GM23248 (cell line): ENCODE data around the gene SFRP5. TPM values are rescaled to one million over a fixed set of nuclear protein-coding genes. Genes with fewer than 3 reads are reported as not detected.

Experiments used
- DNase-seq: peaks from one replicate; pipeline ENCODE4 v3.0.0-alpha.2; 2015
- H2AFZ ChIP-seq: fragments of 200-600 bp; sonication (generic); 2 replicates; pipeline ENCODE4 v1.6.1; 2016; ENCODE audit warnings: antibody characterized with exemption
- H3F3A ChIP-seq: fragments of 200-600 bp; sonication (generic); 2 replicates; pipeline ENCODE4 v1.6.1; 2016; ENCODE audit warnings: mild to moderate bottlenecking, antibody characterized with exemption, mixed run types; ENCODE audit not compliant: insufficient read depth
- H3K27ac ChIP-seq: fragments of 200-600 bp; sonication (generic); 2 replicates; pipeline ENCODE4 v1.5.1; 2016; ENCODE audit warnings: mild to moderate bottlenecking
- H3K27me3 ChIP-seq: fragments of 200-600 bp; sonication (generic); replicated peaks from 2 replicates; pipeline ENCODE4 v1.6.1; 2016; ENCODE audit warnings: mild to moderate bottlenecking; ENCODE audit not compliant: insufficient read depth
- H3K36me3 ChIP-seq: fragments of 200-600 bp; sonication (generic); 2 replicates; pipeline ENCODE4 v1.6.1; 2016; ENCODE audit warnings: low read depth, mild to moderate bottlenecking
- H3K4me1 ChIP-seq: fragments of 200-600 bp; sonication (generic); 2 replicates; pipeline ENCODE4 v1.6.1; 2016; ENCODE audit warnings: mild to moderate bottlenecking; ENCODE audit not compliant: insufficient read depth
- H3K4me2 ChIP-seq: fragments of 200-600 bp; sonication (generic); one replicate; pipeline ENCODE4 v1.6.1; 2016; ENCODE audit warnings: mild to moderate bottlenecking; ENCODE audit not compliant: unreplicated experiment
- H3K4me3 ChIP-seq: fragments of 200-600 bp; sonication (generic); 2 replicates; pipeline ENCODE4 v1.5.1; 2016; ENCODE audit warnings: mild to moderate bottlenecking
- H3K79me2 ChIP-seq: fragments of 200-600 bp; sonication (generic); 2 replicates; pipeline ENCODE4 v1.6.1; 2016; ENCODE audit warnings: mild to moderate bottlenecking; ENCODE audit not compliant: insufficient read depth
- H3K9ac ChIP-seq: fragments of 200-600 bp; sonication (generic); 2 replicates; pipeline ENCODE4 v1.6.1; 2016; ENCODE audit warnings: mild to moderate bottlenecking
- H3K9me2 ChIP-seq: fragments of 200-600 bp; sonication (generic); 2 replicates; pipeline ENCODE4 v1.6.1; 2016; ENCODE audit warnings: mixed run types, mild to moderate bottlenecking, moderate library complexity; ENCODE audit not compliant: insufficient read depth
- H3K9me3 ChIP-seq: fragments of 200-600 bp; sonication (generic); one replicate; pipeline ENCODE4 v1.6.1; 2017; ENCODE audit warnings: low read depth
- H4K20me1 ChIP-seq: fragments of 200-600 bp; sonication (generic); 2 replicates; pipeline ENCODE4 v1.6.0; 2016; ENCODE audit not compliant: insufficient read depth
- EZH2 ChIP-seq: fragments of 200-600 bp; sonication (generic); IDR thresholded peaks from 2 replicates; pipeline ENCODE4 v1.6.1; 2018; ENCODE audit warnings: antibody characterized with exemption, mild to moderate bottlenecking; ENCODE audit not compliant: insufficient read depth, poor library complexity, severe bottlenecking
- EZH2phosphoT487 ChIP-seq: fragments of 200-600 bp; sonication (generic); IDR thresholded peaks from 2 replicates; pipeline ENCODE4 v1.6.1; 2018; ENCODE audit warnings: antibody characterized with exemption, moderate library complexity, mild to moderate bottlenecking, low read depth; ENCODE audit not compliant: insufficient read depth
- WGBS, 2 experiments: methylation state at CpG; one replicate each; pipeline ENCODE4 v1.1.6; 2015 to 2017; ENCODE audit warnings: low lambda C conversion rate in 2 of 2, low coverage in 1 of 2; ENCODE audit errors: missing lambda C conversion rate in 2 of 2; 5-methylcytosine and 5-hydroxymethylcytosine counted together
- in situ Hi-C: fragments of 300-500 bp; cut with MboI; formaldehyde crosslinking; loops from 2 replicates; pipeline ENCODE4 v1.15.0; 2020
- polyA plus RNA-seq: library from polyadenylated mRNA; unstranded; fragments of >200 nt; fragmentation: Nextera tagmentation; extraction: Ambion mirVana; gene quantifications from 2 replicates; pipeline ENCODE4 v1.2.1, GENCODE V29; 2016
- total RNA-seq: library from RNA; depleted of rRNA; stranded (reverse); fragments of >200 nt; shearing (Covaris generic); gene quantifications from 2 replicates; pipeline ENCODE4 v1.2.3, GENCODE V29; 2014

The SFRP5 gene
- total and polyA plus RNA-seq, 2 experiments from 2014 or later = not detected

DNA sequence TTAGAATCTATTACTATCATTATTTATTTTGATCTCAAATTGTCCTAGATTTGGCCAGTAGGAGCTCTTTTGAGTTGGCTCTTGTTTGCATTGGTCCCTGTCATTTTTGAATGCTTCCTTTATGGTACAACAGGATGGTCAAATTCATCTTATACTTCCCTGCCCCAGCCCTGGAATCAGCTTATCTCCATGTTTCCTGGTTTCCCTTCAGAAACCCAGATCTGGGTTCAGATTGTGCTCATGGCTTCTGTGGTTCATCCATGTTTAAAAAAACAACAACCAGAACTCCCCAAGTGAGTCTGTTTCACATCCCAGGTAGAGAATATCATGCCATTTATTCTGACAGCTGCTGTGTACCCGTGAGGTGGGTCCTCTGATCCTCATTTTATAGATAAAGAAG, 24.2 kb downstream of the SFRP5 start:
- Histone ChIP-seq H3K4me3 (no peak overlapping the region), H3F3A (no peaks in the 10 kb centered on the region), H2AFZ (no peak overlapping the region), H3K9ac (no peak overlapping the region), H3K27me3 (no peaks in the 10 kb centered on the region), H3K9me2 (no peaks in the 10 kb centered on the region), H3K79me2 (peaks cover 45% of the 10 kb centered on the region), H3K36me3 (peaks cover 56% of the 10 kb centered on the region), H3K27ac (no peak overlapping the region), H3K9me3 (no peaks in the 10 kb centered on the region), H3K4me2 (no peak overlapping the region), H4K20me1 (no peaks in the 10 kb centered on the region), H3K4me1 (no peaks in the 10 kb centered on the region)
- in situ Hi-C loops = no loop called here
- WGBS, 2 experiments = 100% methylated on average over 1 of the region's 1 CpG
- no peak for DNase-seq
- TF ChIP-seq EZH2phosphoT487 = no peak
- no peak for TF ChIP-seq EZH2

GRCh38 chr10:97744405-97745035, 27.3 kb downstream of the SFRP5 start:
- Histone ChIP-seq H3K9ac (no peak overlapping the region), H3K4me2 (no peak overlapping the region), H3K9me2 (no peaks in the 10 kb centered on the region), H3K4me1 (no peaks in the 10 kb centered on the region), H3K4me3 (no peak overlapping the region), H3F3A (no peaks in the 10 kb centered on the region), H3K27me3 (no peaks in the 10 kb centered on the region), H3K27ac (no peak overlapping the region), H3K79me2 (peaks cover 75% of the 10 kb centered on the region), H3K36me3 (peaks cover 37% of the 10 kb centered on the region), H4K20me1 (0 out of 2 replicates have a peak, but pooled peaks cover 5% of the 10 kb centered on the region), H2AFZ (no peak overlapping the region), H3K9me3 (no peaks in the 10 kb centered on the region)
- WGBS, 2 experiments = 93 to 96% methylated on average over 14 to 15 of the region's 15 CpGs
- no peak for DNase-seq
- no peak for TF ChIP-seq EZH2
- no peak for TF ChIP-seq EZH2phosphoT487
- in situ Hi-C loops = no loop called here

GRCh38 chr10:97743169-97743943, 28.4 kb downstream of the SFRP5 start:
- Histone ChIP-seq H3K36me3 (peaks cover 32% of the 10 kb centered on the region), H3K9me2 (no peaks in the 10 kb centered on the region), H2AFZ (no peak overlapping the region), H4K20me1 (0 out of 2 replicates have a peak, but pooled peaks cover 5% of the 10 kb centered on the region), H3K79me2 (peaks cover 80% of the 10 kb centered on the region), H3K9me3 (no peaks in the 10 kb centered on the region), H3K27ac (no peak overlapping the region), H3K27me3 (no peaks in the 10 kb centered on the region), H3F3A (no peaks in the 10 kb centered on the region), H3K4me2 (no peak overlapping the region), H3K4me3 (no peak overlapping the region), H3K4me1 (peaks cover 5% of the 10 kb centered on the region), H3K9ac (no peak overlapping the region)
- WGBS, 2 experiments = 88 to 91% methylated on average over 10 of the region's 10 CpGs
- no peak for TF ChIP-seq EZH2
- no peak for TF ChIP-seq EZH2phosphoT487
- in situ Hi-C loops = no loop called here
- DNase-seq = no peak

- in situ Hi-C loops = no loop called here
- H3F3A ChIP-seq = peaks cover 6% of the 10 kb centered on the region; the same call in 1 of the 2 replicates
- no peak overlapping the region for H3K27ac ChIP-seq
- no peaks in the 10 kb centered on the region for H3K27me3 ChIP-seq
- no peaks in the 10 kb centered on the region for H3K9me2 ChIP-seq
- peaks cover 11% of the 10 kb centered on the region for H3K4me1 ChIP-seq
- H3K9ac ChIP-seq = no peak overlapping the region
- H2AFZ ChIP-seq = no peak overlapping the region
- peaks cover 18% of the 10 kb centered on the region for H3K36me3 ChIP-seq
- H3K4me2 ChIP-seq = no peak overlapping the region
- no peaks in the 10 kb centered on the region for H3K9me3 ChIP-seq
- TF ChIP-seq EZH2phosphoT487 (no peak), EZH2 (no peak)
- WGBS, 2 experiments = 96 to 100% methylated on average over 2 of the region's 2 CpGs
- H4K20me1 ChIP-seq = 0 out of 2 replicates have a peak, but pooled peaks cover 5% of the 10 kb centered on the region
- no peak for DNase-seq
- H3K4me3 ChIP-seq = no peak overlapping the region
- H3K79me2 ChIP-seq = peaks cover 81% of the 10 kb centered on the region
Observed at GRCh38 chr10:97740613-97741012, 31.2 kb downstream of the SFRP5 start.
